Prostate gland (tissue), 2 donors: ENCODE measurements around the gene TNFAIP3. TPM values are rescaled to one million over a fixed set of nuclear protein-coding genes. Genes with fewer than 3 reads are reported as not detected.
"Not testable (repeated sequence)": the region's sequence is repeated elsewhere in the genome, so short reads cannot be mapped to it uniquely, and the experiment has no call there.

Experiments
- DNase-seq: peaks from one replicate; pipeline ENCODE4 v3.0.0-alpha.2; 2019; ENCODE audit warnings: low spot score
- H3K27ac ChIP-seq, 2 donors: fragments of 200-600 bp; sonication (generic); 2 replicates each; pipeline ENCODE4 v1.5.1; 2017 to 2019
- H3K27me3 ChIP-seq: fragments of 200-600 bp; sonication (generic); replicated peaks from 2 replicates; pipeline ENCODE4 v1.5.1; 2019; ENCODE audit not compliant: insufficient read depth
- H3K36me3 ChIP-seq, 2 donors: fragments of 200-600 bp; sonication (generic); 1 replicate in 1 of 2; 2 replicates in 1 of 2; pipeline versions ENCODE4 v1.5.1 to v1.8.1; 2017 to 2019
- H3K4me1 ChIP-seq: fragments of 200-600 bp; sonication (generic); replicated peaks from 2 replicates; pipeline ENCODE4 v1.5.1; 2019
- H3K4me3 ChIP-seq, 2 donors: fragments of 200-600 bp; sonication (generic); 2 replicates each; pipeline ENCODE4 v1.5.1; 2017 to 2019
- H3K9me3 ChIP-seq: fragments of 200-600 bp; sonication (generic); 2 replicates; pipeline ENCODE4 v1.5.1; 2017
- CTCF ChIP-seq, 4 experiments: fragments of 200-600 bp in 2 of 4; fragments of 450-650 bp in 2 of 4; sonication (generic) in 2 of 4; IDR thresholded peaks; 1 replicate in 3 of 4; 2 replicates in 1 of 4; pipeline ENCODE4 v1.5.1; 2016 to 2019; ENCODE audit warnings: antibody characterized with exemption in 4 of 4, mild to moderate bottlenecking in 2 of 4, moderate library complexity in 2 of 4
- POLR2A ChIP-seq: fragments of 450-650 bp; IDR thresholded peaks from one replicate; pipeline ENCODE4 v1.6.1; 2016; ENCODE audit warnings: antibody characterized with exemption, mild to moderate bottlenecking
- POLR2AphosphoS5 ChIP-seq: sonication (generic); formaldehyde crosslinking; IDR thresholded peaks from one replicate; pipeline ENCODE4 v1.6.1; 2017; ENCODE audit warnings: antibody characterized with exemption
- WGBS: methylation state at CpG from one replicate; pipeline ENCODE4 v1.1.5; 2018; 5-methylcytosine and 5-hydroxymethylcytosine counted together
- intact Hi-C: fragments of 100-400 bp; cut with DNase I; formaldehyde crosslinking; loops from one replicate; pipeline ENCODE4 v1.14.2; 2022
- total RNA-seq, 2 donors: library from RNA; depleted of rRNA; stranded (reverse); fragments of >200 nt; gene quantifications; one replicate each; pipeline ENCODE4 v1.1.0, GENCODE V29; 2016

Gene TNFAIP3
- total RNA-seq, 2 donors from 2014 or later, result 13.0 to 19.9 TPM

- H3K27me3 ChIP-seq, result no peaks in the 10 kb centered on the region
Measured at GRCh38 chr6:137890983-137891537, 24.0 kb downstream of the TNFAIP3 start.

DNA sequence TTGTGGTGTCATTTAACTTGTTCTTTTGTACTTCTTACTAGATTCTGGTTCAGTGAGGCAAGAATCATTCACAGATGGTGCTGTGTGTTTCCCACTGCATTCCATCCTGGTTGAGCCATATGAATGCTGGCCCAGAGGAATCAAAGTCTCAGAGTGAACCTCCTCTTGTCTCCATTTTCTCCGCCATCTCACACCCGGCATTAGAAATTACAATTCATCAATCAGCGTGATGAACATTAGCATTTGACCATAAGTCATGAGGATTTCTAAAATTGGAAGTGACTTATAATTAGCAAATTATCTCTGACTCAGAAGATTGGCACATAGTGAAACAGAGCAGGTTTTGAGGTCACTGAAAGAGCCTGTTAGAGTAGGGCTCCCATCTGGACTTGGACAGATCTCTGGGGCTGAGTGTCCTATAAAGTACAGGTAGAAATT is 25.2 kb downstream of the TNFAIP3 start:
- TF ChIP-seq POLR2A, result no peak
- H3K9me3 ChIP-seq, result no peaks in the 10 kb centered on the region
- H3K36me3 ChIP-seq, result no peaks in the 10 kb centered on the region
- no peaks in the 10 kb centered on the region for H3K4me1 ChIP-seq
- 78% methylated on average over 3 of the region's 3 CpGs for WGBS
- no peaks in the 10 kb centered on the region for H3K27me3 ChIP-seq
- H3K4me3 ChIP-seq, result no peak overlapping the region
- no peak for DNase-seq
- no peak overlapping the region for H3K27ac ChIP-seq
- intact Hi-C loops, result no loop called here

More at GRCh38 chr6:137890983-137891537, 24.0 kb downstream of the TNFAIP3 start:
- Histone ChIP-seq H3K9me3 (no peaks in the 10 kb centered on the region), H3K4me3 (no peak overlapping the region), H3K4me1 (no peaks in the 10 kb centered on the region), H3K27ac (no peak overlapping the region), H3K36me3 (no peaks in the 10 kb centered on the region)
- 59% methylated on average over 2 of the region's 2 CpGs for WGBS
- DNase-seq, result no peak
- TF ChIP-seq POLR2AphosphoS5, result no peak
- no peak for TF ChIP-seq POLR2A
- TF ChIP-seq CTCF (IDR thresholded peaks at IDR 0.05), result no peak
- intact Hi-C loops, result no loop called here

GRCh38 chr6:137893181-137893580 is 26.1 kb downstream of the TNFAIP3 start:
- Histone ChIP-seq H3K4me3 (no peak overlapping the region), H3K27me3 (no peaks in the 10 kb centered on the region), H3K36me3 (no peaks in the 10 kb centered on the region), H3K9me3 (no peaks in the 10 kb centered on the region), H3K4me1 (no peaks in the 10 kb centered on the region), H3K27ac (no peak overlapping the region)
- WGBS, result 93% methylated on average over 3 of the region's 3 CpGs
- DNase-seq, result no peak
- TF ChIP-seq POLR2AphosphoS5, result no peak
- no peak for TF ChIP-seq POLR2A
- TF ChIP-seq CTCF (IDR thresholded peaks at IDR 0.05), result no peak
- intact Hi-C loops, result no loop called here

GRCh38 chr6:137893726-137894125 is 26.7 kb downstream of the TNFAIP3 start:
- no peak overlapping the region for H3K4me3 ChIP-seq
- intact Hi-C loops, result no loop called here
- no peak overlapping the region for H3K27ac ChIP-seq
- H3K36me3 ChIP-seq, result no peaks in the 10 kb centered on the region
- no peak for TF ChIP-seq POLR2A
- DNase-seq, result no peak
- H3K9me3 ChIP-seq, result no peaks in the 10 kb centered on the region
- H3K4me1 ChIP-seq, result no peaks in the 10 kb centered on the region
- H3K27me3 ChIP-seq, result no peaks in the 10 kb centered on the region
- WGBS, result 93% methylated on average over 2 of the region's 2 CpGs

- H3K27me3 ChIP-seq, H3K27ac ChIP-seq, intact Hi-C loops, DNase-seq, H3K36me3 ChIP-seq, H3K4me1 ChIP-seq, H3K9me3 ChIP-seq, H3K4me3 ChIP-seq: not testable (repeated sequence)
- 71% methylated on average over 8 of the region's 8 CpGs for WGBS
Measured at GRCh38 chr6:137894378-137894777, 27.3 kb downstream of the TNFAIP3 start.

DNA sequence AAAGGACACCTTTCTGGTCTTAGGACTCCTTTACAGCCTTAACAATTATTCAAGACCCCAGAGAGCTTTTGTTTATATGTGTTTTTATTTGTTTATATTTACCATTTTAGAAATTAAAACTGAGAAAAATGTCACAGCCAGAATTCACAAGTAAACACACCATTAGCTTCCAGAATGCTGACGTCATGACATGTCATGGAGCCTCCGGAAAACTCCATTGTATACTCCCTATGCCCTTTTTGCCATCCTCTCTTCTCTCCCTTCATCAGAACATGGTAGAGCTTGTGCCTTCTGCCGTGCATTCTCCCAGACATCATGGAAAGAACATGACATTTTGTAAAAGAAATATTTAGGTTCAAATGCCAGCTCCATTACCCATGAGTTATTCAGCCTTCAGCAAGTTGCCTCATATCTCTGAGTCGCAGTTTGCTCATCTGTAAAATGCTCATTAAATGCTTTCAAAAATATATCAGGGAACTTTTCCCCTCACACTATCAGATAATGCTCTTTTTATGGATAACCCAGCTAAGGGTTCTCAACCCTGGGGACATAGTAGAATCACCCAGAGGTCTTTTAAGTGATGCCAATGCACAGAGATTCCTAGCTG is 27.8 kb downstream of the TNFAIP3 start:
- WGBS, result 63% methylated on average over 4 of the region's 4 CpGs
- TF ChIP-seq POLR2AphosphoS5 (no peak), CTCF (IDR thresholded peaks at IDR 0.05) (no peak), POLR2A (no peak)
- no peaks in the 10 kb centered on the region for H3K36me3 ChIP-seq
- H3K4me1 ChIP-seq, result no peaks in the 10 kb centered on the region
- H3K27ac ChIP-seq, result no peak overlapping the region
- H3K27me3 ChIP-seq, result no peaks in the 10 kb centered on the region
- intact Hi-C loops, result no loop called here
- no peak overlapping the region for H3K4me3 ChIP-seq
- no peak for DNase-seq
- H3K9me3 ChIP-seq, result no peaks in the 10 kb centered on the region
